Thyroid gland (tissue), 4 donors: ENCODE data around the gene AMBN.

Experiments
- POLR2A ChIP-seq, 2 donors: fragments of 450-650 bp; IDR thresholded peaks; one replicate each; pipeline ENCODE4 v1.6.1; 2017; ENCODE audit warnings: antibody characterized with exemption in 2 of 2, mild to moderate bottlenecking in 2 of 2, moderate library complexity in 1 of 2
- TF ChIP-seq, protein P1 (sequence below), 6 experiments: fragments of 200-600 bp in 3 of 6; fragments of 450-650 bp in 3 of 6; sonication (generic) in 3 of 6; IDR thresholded peaks; one replicate each; pipeline ENCODE4 v1.5.1; 2016 to 2019; ENCODE audit warnings: antibody characterized with exemption in 6 of 6, mild to moderate bottlenecking in 2 of 6, inconsistent platforms in 1 of 6, moderate library complexity in 1 of 6

DNA sequence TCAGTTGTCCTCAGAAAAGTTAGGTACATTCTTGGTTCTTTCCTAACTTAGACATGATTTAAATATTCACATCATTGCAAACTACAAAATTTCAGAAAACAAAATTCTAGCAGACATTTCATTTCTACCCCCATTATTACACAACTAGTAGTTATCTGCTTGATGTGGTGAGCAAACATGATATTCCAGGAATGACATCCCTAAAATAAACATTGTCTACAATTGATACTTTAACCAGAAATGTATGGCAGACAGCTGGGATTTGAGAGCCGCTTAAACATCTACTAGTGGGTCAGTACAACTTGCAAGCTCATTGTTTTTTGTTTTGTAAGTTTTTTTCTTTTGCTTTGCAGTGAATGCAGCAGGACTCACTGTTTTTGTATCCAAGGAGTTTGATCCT lies 32.1 kb upstream of the AMBN start:
- TF ChIP-seq, protein P1, sequence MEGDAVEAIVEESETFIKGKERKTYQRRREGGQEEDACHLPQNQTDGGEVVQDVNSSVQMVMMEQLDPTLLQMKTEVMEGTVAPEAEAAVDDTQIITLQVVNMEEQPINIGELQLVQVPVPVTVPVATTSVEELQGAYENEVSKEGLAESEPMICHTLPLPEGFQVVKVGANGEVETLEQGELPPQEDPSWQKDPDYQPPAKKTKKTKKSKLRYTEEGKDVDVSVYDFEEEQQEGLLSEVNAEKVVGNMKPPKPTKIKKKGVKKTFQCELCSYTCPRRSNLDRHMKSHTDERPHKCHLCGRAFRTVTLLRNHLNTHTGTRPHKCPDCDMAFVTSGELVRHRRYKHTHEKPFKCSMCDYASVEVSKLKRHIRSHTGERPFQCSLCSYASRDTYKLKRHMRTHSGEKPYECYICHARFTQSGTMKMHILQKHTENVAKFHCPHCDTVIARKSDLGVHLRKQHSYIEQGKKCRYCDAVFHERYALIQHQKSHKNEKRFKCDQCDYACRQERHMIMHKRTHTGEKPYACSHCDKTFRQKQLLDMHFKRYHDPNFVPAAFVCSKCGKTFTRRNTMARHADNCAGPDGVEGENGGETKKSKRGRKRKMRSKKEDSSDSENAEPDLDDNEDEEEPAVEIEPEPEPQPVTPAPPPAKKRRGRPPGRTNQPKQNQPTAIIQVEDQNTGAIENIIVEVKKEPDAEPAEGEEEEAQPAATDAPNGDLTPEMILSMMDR (IDR thresholded peaks at IDR 0.05), result no peak
- TF ChIP-seq POLR2A (IDR thresholded peaks at IDR 0.05), result no peak
